OCI-LY7 (cell line): ENCODE measurements around the gene NUDT14. TPM values are rescaled to one million over a fixed set of nuclear protein-coding genes. Genes with fewer than 3 reads are reported as not detected.

Experiments used
- BruUV-seq: library from RNA; stranded (reverse); fragments of 400-500 nt; replicated peaks from 2 replicates; lab custom pipeline; 2021; lab: Mats Ljungman, UMichigan
- CTCF ChIA-PET: fragments of 300-600 bp; sonication (Branson Sonifier 250); formaldehyde crosslinking; loops from one replicate; lab custom pipeline; 2022; ENCODE audit warnings: antibody characterized with exemption; ENCODE audit not compliant: unreplicated experiment; lab: Charles Lee
- POLR2A ChIA-PET: fragments of 300-600 bp; sonication (Branson Sonifier 250); formaldehyde crosslinking; loops from one replicate; lab custom pipeline; 2022; ENCODE audit warnings: antibody characterized with exemption; lab: Charles Lee
- DNase-seq: peaks from one replicate; pipeline ENCODE4 v3.0.0-alpha.2; 2015; ENCODE audit warnings: low spot score
- H2AFZ ChIP-seq: fragments of 200-600 bp; sonication (generic), shearing (Covaris generic); 2 replicates; pipeline ENCODE4 v1.6.1; 2014; ENCODE audit warnings: mild to moderate bottlenecking, antibody characterized with exemption, low read length, moderate library complexity
- H3K27ac ChIP-seq: fragments of 200-600 bp; sonication (generic); 2 replicates; pipeline ENCODE4 v1.5.1; 2014; ENCODE audit warnings: mixed run types, low read depth, mild to moderate bottlenecking, moderate library complexity, low read length, inconsistent platforms; ENCODE audit not compliant: poor library complexity, severe bottlenecking
- H3K36me3 ChIP-seq: fragments of 200-600 bp; sonication (generic); 2 replicates; pipeline ENCODE4 v1.6.1; 2014; ENCODE audit warnings: mild to moderate bottlenecking, antibody characterized with exemption, low read length, moderate library complexity, mixed read lengths; ENCODE audit not compliant: insufficient read depth
- H3K4me1 ChIP-seq: fragments of 200-600 bp; sonication (generic); 2 replicates; pipeline ENCODE4 v1.5.1; 2014; ENCODE audit warnings: mild to moderate bottlenecking, low read length; ENCODE audit not compliant: insufficient read depth, poor library complexity, severe bottlenecking
- H3K4me2 ChIP-seq: fragments of 200-600 bp; sonication (generic); 2 replicates; pipeline ENCODE4 v1.6.1; 2014; ENCODE audit warnings: mild to moderate bottlenecking, low read length
- H3K4me3 ChIP-seq: fragments of 200-600 bp; sonication (generic); 2 replicates; pipeline ENCODE4 v1.5.1; 2014; ENCODE audit warnings: mild to moderate bottlenecking, low read depth, low read length; ENCODE audit not compliant: poor library complexity, severe bottlenecking
- H3K79me2 ChIP-seq: fragments of 200-600 bp; sonication (generic); 2 replicates; pipeline ENCODE4 v1.6.1; 2016; ENCODE audit warnings: low read depth, mild to moderate bottlenecking, low read length, moderate library complexity, mixed read lengths; ENCODE audit not compliant: insufficient read depth
- H3K9me2 ChIP-seq: fragments of 200-600 bp; sonication (generic); 2 replicates; pipeline ENCODE4 v1.6.1; 2016; ENCODE audit warnings: mild to moderate bottlenecking, low read length, mixed read lengths; ENCODE audit not compliant: insufficient read depth
- H3K9me3 ChIP-seq: fragments of 200-600 bp; sonication (generic); 2 replicates; pipeline ENCODE4 v1.6.1; 2014; ENCODE audit warnings: mild to moderate bottlenecking, mixed run types, low read length, mixed read lengths
- H4K20me1 ChIP-seq: fragments of 200-600 bp; sonication (generic); 2 replicates; pipeline ENCODE4 v1.6.1; 2014; ENCODE audit warnings: mild to moderate bottlenecking, antibody characterized with exemption, low read length, moderate library complexity, mixed read lengths; ENCODE audit not compliant: insufficient read depth
- EZH2phosphoT487 ChIP-seq: fragments of 200-600 bp; sonication (generic); IDR thresholded peaks from 2 replicates; pipeline ENCODE4 v1.6.1; 2018; ENCODE audit warnings: low read depth, borderline replicate concordance, mild to moderate bottlenecking, mixed run types, antibody characterized with exemption, low read length, moderate library complexity, mixed read lengths
- intact Hi-C: fragments of 100-400 bp; cut with micrococcal nuclease; formaldehyde crosslinking; loops from one replicate; pipeline ENCODE4 v1.10.0; 2022; ENCODE audit not compliant: unreplicated experiment
- total RNA-seq, 2 experiments: library from RNA; depleted of rRNA in 1 of 2; stranded (reverse); fragments of >200 nt in 1 of 2; shearing (Covaris generic) in 1 of 2; gene quantifications; 2 replicates each; pipeline ENCODE4 v1.2.3, GENCODE V29; 2014 to 2022
- TF ChIP-seq, protein P1 (sequence below): fragments of 200-600 bp; sonication (generic); conservative IDR thresholded peaks from 2 replicates; pipeline ENCODE4 v1.5.1; 2014; ENCODE audit warnings: mild to moderate bottlenecking, antibody characterized with exemption, low read length, moderate library complexity, mixed read lengths

The NUDT14 gene
- total RNA-seq, 2 experiments from 2014 or later: 32.1 to 37.5 TPM

DNA sequence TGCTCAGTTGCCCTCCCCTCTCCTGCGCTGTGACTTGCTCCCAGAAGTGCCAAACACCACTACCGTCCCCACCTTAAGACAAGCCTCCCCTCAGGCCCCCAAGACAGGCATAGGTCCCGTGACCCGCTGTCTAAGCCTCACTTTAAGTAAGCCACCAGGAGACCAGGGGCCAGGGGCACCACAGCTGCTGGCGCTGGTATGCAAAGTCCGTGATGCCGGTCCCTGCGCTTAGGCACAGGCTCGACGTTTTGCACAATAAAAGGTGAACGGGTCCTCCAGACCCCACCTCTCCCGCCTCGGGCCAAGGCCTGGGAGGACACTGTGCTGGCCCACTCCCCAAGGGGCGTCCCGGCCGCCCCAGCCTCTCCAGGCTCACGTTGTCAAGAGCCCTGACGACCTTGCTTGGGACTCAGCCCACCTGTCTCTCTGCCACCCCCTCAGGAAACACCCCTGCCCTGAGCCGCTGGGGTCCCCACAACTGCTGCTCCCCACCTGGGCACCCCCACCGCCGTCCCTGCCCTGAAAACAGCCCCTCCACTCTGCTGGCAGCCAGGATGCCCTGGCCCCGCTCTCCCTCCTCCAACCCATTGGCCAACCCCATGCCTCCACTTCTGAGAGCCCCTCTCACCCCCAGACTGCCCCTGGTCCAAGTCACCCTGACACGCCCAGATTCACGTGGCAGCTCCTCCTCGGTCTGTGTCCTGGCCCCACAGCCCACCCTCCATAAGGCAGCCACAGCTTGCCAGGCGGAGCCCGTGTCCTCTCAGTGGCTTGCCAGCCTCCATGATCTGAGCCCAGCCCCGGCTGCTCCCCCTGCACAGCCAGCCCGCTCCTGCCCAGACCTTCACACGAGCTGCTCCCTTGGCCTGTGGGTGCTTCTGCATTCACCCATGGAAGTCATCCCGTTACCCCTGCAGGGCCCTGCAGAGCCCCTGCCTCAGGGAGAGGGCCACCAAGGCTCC is 24.4 kb downstream of the NUDT14 start:
- H3K4me3 ChIP-seq: no peak overlapping the region
- H3K27ac ChIP-seq: no peak overlapping the region
- H3K9me3 ChIP-seq: no peaks in the 10 kb centered on the region
- H3K9me2 ChIP-seq: no peaks in the 10 kb centered on the region
- no peaks in the 10 kb centered on the region for H3K79me2 ChIP-seq
- no peaks in the 10 kb centered on the region for H4K20me1 ChIP-seq
- H3K36me3 ChIP-seq: no peaks in the 10 kb centered on the region
- CTCF ChIA-PET: no interaction called here
- POLR2A ChIA-PET: no interaction called here
- intact Hi-C loops: no loop called here
- H3K4me1 ChIP-seq: no peaks in the 10 kb centered on the region
- no TSS peak for BruUV-seq
- no peak overlapping the region for H2AFZ ChIP-seq
- H3K4me2 ChIP-seq: no peak overlapping the region
- TF ChIP-seq, protein P1, sequence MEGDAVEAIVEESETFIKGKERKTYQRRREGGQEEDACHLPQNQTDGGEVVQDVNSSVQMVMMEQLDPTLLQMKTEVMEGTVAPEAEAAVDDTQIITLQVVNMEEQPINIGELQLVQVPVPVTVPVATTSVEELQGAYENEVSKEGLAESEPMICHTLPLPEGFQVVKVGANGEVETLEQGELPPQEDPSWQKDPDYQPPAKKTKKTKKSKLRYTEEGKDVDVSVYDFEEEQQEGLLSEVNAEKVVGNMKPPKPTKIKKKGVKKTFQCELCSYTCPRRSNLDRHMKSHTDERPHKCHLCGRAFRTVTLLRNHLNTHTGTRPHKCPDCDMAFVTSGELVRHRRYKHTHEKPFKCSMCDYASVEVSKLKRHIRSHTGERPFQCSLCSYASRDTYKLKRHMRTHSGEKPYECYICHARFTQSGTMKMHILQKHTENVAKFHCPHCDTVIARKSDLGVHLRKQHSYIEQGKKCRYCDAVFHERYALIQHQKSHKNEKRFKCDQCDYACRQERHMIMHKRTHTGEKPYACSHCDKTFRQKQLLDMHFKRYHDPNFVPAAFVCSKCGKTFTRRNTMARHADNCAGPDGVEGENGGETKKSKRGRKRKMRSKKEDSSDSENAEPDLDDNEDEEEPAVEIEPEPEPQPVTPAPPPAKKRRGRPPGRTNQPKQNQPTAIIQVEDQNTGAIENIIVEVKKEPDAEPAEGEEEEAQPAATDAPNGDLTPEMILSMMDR: no peak
- DNase-seq: no peak

GRCh38 chr14:105155681-105156413 is 25.3 kb downstream of the NUDT14 start:
- H3K9me2 ChIP-seq: no peaks in the 10 kb centered on the region
- H3K4me1 ChIP-seq: no peaks in the 10 kb centered on the region
- H3K79me2 ChIP-seq: no peaks in the 10 kb centered on the region
- TF ChIP-seq EZH2phosphoT487: no peak
- TF ChIP-seq, protein P1: no peak
- no TSS peak for BruUV-seq
- no peak for DNase-seq
- POLR2A ChIA-PET: no interaction called here
- CTCF ChIA-PET: no interaction called here
- H3K27ac ChIP-seq: no peak overlapping the region
- no peak overlapping the region for H2AFZ ChIP-seq
- intact Hi-C loops: no loop called here
- H3K4me2 ChIP-seq: no peak overlapping the region
- H3K36me3 ChIP-seq: no peaks in the 10 kb centered on the region
- H4K20me1 ChIP-seq: no peaks in the 10 kb centered on the region
- H3K9me3 ChIP-seq: no peaks in the 10 kb centered on the region
- no peak overlapping the region for H3K4me3 ChIP-seq
